Chondrocyte (in vitro differentiated cells): ENCODE measurements around the gene RBSN. TPM values are rescaled to one million over a fixed set of nuclear protein-coding genes. Genes with fewer than 3 reads are reported as not detected.

Experiments used
- DNase-seq: peaks from one replicate; pipeline ENCODE4 v3.0.0; 2021; ENCODE audit warnings: mixed read lengths, low spot score
- H3K27ac Mint-ChIP-seq: one replicate; pipeline ENCODE4 v1.8.0; 2021; ENCODE audit warnings: mild to moderate bottlenecking, moderate library complexity, mixed read lengths; ENCODE audit not compliant: unreplicated experiment
- H3K27me3 Mint-ChIP-seq: 2 replicates; pipeline ENCODE4 v1.8.0; 2021; ENCODE audit warnings: low read depth, mixed read lengths
- H3K36me3 Mint-ChIP-seq: 2 replicates; pipeline ENCODE4 v1.8.0; 2021; ENCODE audit warnings: low read depth, mixed read lengths
- H3K4me1 Mint-ChIP-seq: 2 replicates; pipeline ENCODE4 v1.8.0; 2021; ENCODE audit warnings: low read depth, mild to moderate bottlenecking, mixed read lengths
- H3K4me3 Mint-ChIP-seq: one replicate; pipeline ENCODE4 v1.8.0; 2021; ENCODE audit warnings: mild to moderate bottlenecking, moderate library complexity, mixed read lengths; ENCODE audit not compliant: unreplicated experiment
- H3K9me3 Mint-ChIP-seq: 2 replicates; pipeline ENCODE4 v1.8.0; 2021; ENCODE audit warnings: low read depth, mixed read lengths
- CTCF ChIP-seq: fragments of 200-600 bp; sonication (generic); IDR thresholded peaks from 2 replicates; pipeline ENCODE4 v1.5.0; 2021; ENCODE audit warnings: antibody characterized with exemption, mild to moderate bottlenecking, moderate library complexity
- total RNA-seq: library from RNA; stranded (reverse); gene quantifications from 3 replicates; pipeline ENCODE4 v1.2.1, GENCODE V29; 2021

Gene RBSN
- total RNA-seq, 1 donor from 2014 or later = 24.1 TPM

GRCh38 chr3:15081960-15082664 is 16.8 kb downstream of the RBSN start:
- Mint-ChIP-seq H3K36me3 (peaks cover 51% of the 10 kb centered on the region), H3K27me3 (no peaks in the 10 kb centered on the region), H3K9me3 (no peaks in the 10 kb centered on the region), H3K27ac (no peak overlapping the region), H3K4me1 (no peaks in the 10 kb centered on the region), H3K4me3 (no peak overlapping the region)
- no peak for TF ChIP-seq CTCF
- DNase-seq = no peak

GRCh38 chr3:15079091-15079490 is 19.9 kb downstream of the RBSN start:
- no peak overlapping the region for H3K4me3 Mint-ChIP-seq
- no peaks in the 10 kb centered on the region for H3K4me1 Mint-ChIP-seq
- no peak for DNase-seq
- H3K27me3 Mint-ChIP-seq = no peaks in the 10 kb centered on the region
- no peaks in the 10 kb centered on the region for H3K9me3 Mint-ChIP-seq
- no peak overlapping the region for H3K27ac Mint-ChIP-seq
- H3K36me3 Mint-ChIP-seq = peaks cover 63% of the 10 kb centered on the region
- TF ChIP-seq CTCF = no peak

- H3K9me3 Mint-ChIP-seq = no peaks in the 10 kb centered on the region
- H3K4me1 Mint-ChIP-seq = no peaks in the 10 kb centered on the region
- no peak overlapping the region for H3K27ac Mint-ChIP-seq
- H3K27me3 Mint-ChIP-seq = no peaks in the 10 kb centered on the region
- DNase-seq = no peak
- H3K36me3 Mint-ChIP-seq = peaks cover 49% of the 10 kb centered on the region
- TF ChIP-seq CTCF = no peak
- H3K4me3 Mint-ChIP-seq = no peak overlapping the region
Observed at GRCh38 chr3:15074500-15074899, 24.4 kb downstream of the RBSN start.

GRCh38 chr3:15071699-15072098 is 27.2 kb downstream of the RBSN start:
- Mint-ChIP-seq H3K27ac (no peak overlapping the region), H3K36me3 (peaks cover 38% of the 10 kb centered on the region), H3K4me3 (no peak overlapping the region), H3K4me1 (no peaks in the 10 kb centered on the region), H3K9me3 (no peaks in the 10 kb centered on the region), H3K27me3 (no peaks in the 10 kb centered on the region)
- no peak for DNase-seq
- no peak for TF ChIP-seq CTCF

- no peak overlapping the region for H3K27ac Mint-ChIP-seq
- TF ChIP-seq CTCF = no peak
- H3K4me3 Mint-ChIP-seq = no peak overlapping the region
- H3K4me1 Mint-ChIP-seq = peaks cover 6% of the 10 kb centered on the region
- no peak for DNase-seq
- no peaks in the 10 kb centered on the region for H3K9me3 Mint-ChIP-seq
- H3K36me3 Mint-ChIP-seq = peaks cover 20% of the 10 kb centered on the region
- no peaks in the 10 kb centered on the region for H3K27me3 Mint-ChIP-seq
Observed at GRCh38 chr3:15069441-15069840, 29.5 kb downstream of the RBSN start.
